Endodermal cell (in vitro differentiated cells): ENCODE results near the gene RAET1E. TPM values are rescaled to one million over a fixed set of nuclear protein-coding genes. Genes with fewer than 3 reads are reported as not detected.

Source experiments
- DNase-seq: peaks from one replicate; pipeline ENCODE4 v3.0.0-alpha.2; 2017
- H3K27ac ChIP-seq: 2 replicates; pipeline ENCODE4 v1.5.1; 2013; ENCODE audit warnings: mild to moderate bottlenecking, low read depth, low read length, moderate library complexity
- H3K27me3 ChIP-seq: 2 replicates; pipeline ENCODE4 v1.6.1; 2013; ENCODE audit warnings: mild to moderate bottlenecking, low read length, moderate library complexity; ENCODE audit not compliant: insufficient read depth, control insufficient read depth, poor library complexity, severe bottlenecking
- H3K36me3 ChIP-seq: 2 replicates; pipeline ENCODE4 v1.7.0; 2013; ENCODE audit warnings: mild to moderate bottlenecking, low read length, moderate library complexity; ENCODE audit not compliant: control insufficient read depth, insufficient read depth
- H3K4me1 ChIP-seq: one replicate; pipeline ENCODE4 v1.7.0; 2013; ENCODE audit warnings: low read length; ENCODE audit not compliant: control insufficient read depth, insufficient read depth
- H3K4me3 ChIP-seq: 2 replicates; pipeline ENCODE4 v1.5.1; 2013; ENCODE audit warnings: mild to moderate bottlenecking, low read length, moderate library complexity
- H3K9ac ChIP-seq: 2 replicates; pipeline ENCODE4 v1.6.1; 2013; ENCODE audit warnings: mild to moderate bottlenecking, low read length, moderate library complexity; ENCODE audit not compliant: poor library complexity, severe bottlenecking; ENCODE audit errors: extremely low read depth
- H3K9me3 ChIP-seq: 2 replicates; pipeline ENCODE4 v1.6.1; 2013; ENCODE audit warnings: mild to moderate bottlenecking, low read length, moderate library complexity; ENCODE audit not compliant: control insufficient read depth
- H3K27ac Mint-ChIP-seq: 2 replicates; pipeline ENCODE4 v1.8.0; 2020; ENCODE audit warnings: mixed read lengths
- H3K27me3 Mint-ChIP-seq: 2 replicates; pipeline ENCODE4 v1.8.0; 2021; ENCODE audit warnings: mild to moderate bottlenecking, mixed read lengths; ENCODE audit not compliant: insufficient read depth
- H3K36me3 Mint-ChIP-seq: 2 replicates; pipeline ENCODE4 v1.8.0; 2020; ENCODE audit warnings: low read depth, mixed read lengths
- H3K4me1 Mint-ChIP-seq: 2 replicates; pipeline ENCODE4 v1.8.0; 2020; ENCODE audit warnings: mixed read lengths
- H3K4me3 Mint-ChIP-seq: 2 replicates; pipeline ENCODE4 v1.8.0; 2020; ENCODE audit warnings: mild to moderate bottlenecking, moderate library complexity, mixed read lengths
- H3K9me3 Mint-ChIP-seq: 2 replicates; pipeline ENCODE4 v1.8.0; 2020; ENCODE audit warnings: mild to moderate bottlenecking, mixed read lengths
- WGBS, 2 experiments: methylation state at CpG; one replicate each; pipeline versions ENCODE4 v1.1.5 to v1.1.7; 2013; ENCODE audit warnings: missing lambda C conversion rate in 2 of 2, mixed read lengths in 1 of 2; ENCODE audit not compliant: insufficient coverage in 1 of 2, insufficient read length in 1 of 2; 5-methylcytosine and 5-hydroxymethylcytosine counted together
- total RNA-seq, 2 donors: library from RNA; stranded (reverse); fragmentation: NEBNext Ultra II Directional in 1 of 2; extraction: Animal tissue kit (Norgen Biotek cat#: 25700) in 1 of 2; gene quantifications; 2 replicates in 1 of 2; 3 replicates in 1 of 2; pipeline ENCODE4 v1.2.1, GENCODE V29; 2021
- TF ChIP-seq, protein P1 (sequence below): fragments of 200-600 bp; sonication (generic); conservative IDR thresholded peaks from 2 replicates; pipeline ENCODE4 v1.5.0; 2021; ENCODE audit warnings: antibody characterized with exemption, mild to moderate bottlenecking

RAET1E gene
- total RNA-seq, 2 donors from 2014 or later: not detected

DNA sequence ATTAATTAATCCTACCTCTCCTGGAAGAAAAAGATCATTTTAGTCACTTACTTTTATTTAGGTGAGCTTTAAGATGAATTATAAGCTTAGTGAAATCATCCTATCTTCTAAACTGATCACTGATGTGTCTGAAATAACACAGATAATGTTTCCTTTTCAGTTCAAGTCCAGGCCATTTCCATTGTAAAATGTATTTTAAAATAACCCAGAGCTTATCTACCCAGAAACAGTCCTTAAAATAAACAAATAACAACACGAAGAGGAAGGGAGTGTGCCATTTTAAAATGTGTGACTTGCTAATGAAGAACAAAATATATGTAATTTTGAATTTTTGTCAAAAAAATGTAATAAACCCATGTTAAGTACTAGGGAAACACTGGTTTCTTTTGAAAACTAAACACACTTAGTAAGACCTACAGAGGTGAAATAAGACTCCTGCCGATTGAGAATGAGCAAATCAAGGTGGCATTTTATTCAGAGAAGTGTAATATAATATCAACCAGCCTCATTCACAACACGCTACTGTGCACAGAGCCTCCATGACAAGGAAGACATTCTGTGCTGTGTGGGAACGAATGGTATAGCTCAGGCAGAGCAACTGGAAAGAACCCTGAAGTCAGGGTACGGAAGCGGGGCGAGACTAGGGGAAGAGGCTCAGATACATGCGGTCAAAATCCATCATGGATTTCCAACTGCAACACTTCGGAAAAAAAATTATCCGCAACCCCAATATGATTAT is 41.5 kb downstream of the RAET1E start:
- H3K4me1 Mint-ChIP-seq: peaks cover 29% of the 10 kb centered on the region
- no peaks in the 10 kb centered on the region for H3K4me1 ChIP-seq
- no peaks in the 10 kb centered on the region for H3K9me3 Mint-ChIP-seq
- no peaks in the 10 kb centered on the region for H3K9me3 ChIP-seq
- H3K27ac Mint-ChIP-seq: no peak overlapping the region
- peaks cover 74% of the 10 kb centered on the region for H3K27me3 ChIP-seq
- WGBS, 2 experiments: 94 to 98% methylated on average over 7 to 9 of the region's 10 CpGs
- H3K36me3 ChIP-seq: no peaks in the 10 kb centered on the region
- H3K27ac ChIP-seq: no peak overlapping the region
- TF ChIP-seq, protein P1, sequence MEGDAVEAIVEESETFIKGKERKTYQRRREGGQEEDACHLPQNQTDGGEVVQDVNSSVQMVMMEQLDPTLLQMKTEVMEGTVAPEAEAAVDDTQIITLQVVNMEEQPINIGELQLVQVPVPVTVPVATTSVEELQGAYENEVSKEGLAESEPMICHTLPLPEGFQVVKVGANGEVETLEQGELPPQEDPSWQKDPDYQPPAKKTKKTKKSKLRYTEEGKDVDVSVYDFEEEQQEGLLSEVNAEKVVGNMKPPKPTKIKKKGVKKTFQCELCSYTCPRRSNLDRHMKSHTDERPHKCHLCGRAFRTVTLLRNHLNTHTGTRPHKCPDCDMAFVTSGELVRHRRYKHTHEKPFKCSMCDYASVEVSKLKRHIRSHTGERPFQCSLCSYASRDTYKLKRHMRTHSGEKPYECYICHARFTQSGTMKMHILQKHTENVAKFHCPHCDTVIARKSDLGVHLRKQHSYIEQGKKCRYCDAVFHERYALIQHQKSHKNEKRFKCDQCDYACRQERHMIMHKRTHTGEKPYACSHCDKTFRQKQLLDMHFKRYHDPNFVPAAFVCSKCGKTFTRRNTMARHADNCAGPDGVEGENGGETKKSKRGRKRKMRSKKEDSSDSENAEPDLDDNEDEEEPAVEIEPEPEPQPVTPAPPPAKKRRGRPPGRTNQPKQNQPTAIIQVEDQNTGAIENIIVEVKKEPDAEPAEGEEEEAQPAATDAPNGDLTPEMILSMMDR: no peak
- H3K4me3 ChIP-seq: no peak overlapping the region
- DNase-seq: no peak
- no peak overlapping the region for H3K4me3 Mint-ChIP-seq
- peaks cover 39% of the 10 kb centered on the region for H3K27me3 Mint-ChIP-seq
- H3K36me3 Mint-ChIP-seq: no peaks in the 10 kb centered on the region
- no peak overlapping the region for H3K9ac ChIP-seq

DNA sequence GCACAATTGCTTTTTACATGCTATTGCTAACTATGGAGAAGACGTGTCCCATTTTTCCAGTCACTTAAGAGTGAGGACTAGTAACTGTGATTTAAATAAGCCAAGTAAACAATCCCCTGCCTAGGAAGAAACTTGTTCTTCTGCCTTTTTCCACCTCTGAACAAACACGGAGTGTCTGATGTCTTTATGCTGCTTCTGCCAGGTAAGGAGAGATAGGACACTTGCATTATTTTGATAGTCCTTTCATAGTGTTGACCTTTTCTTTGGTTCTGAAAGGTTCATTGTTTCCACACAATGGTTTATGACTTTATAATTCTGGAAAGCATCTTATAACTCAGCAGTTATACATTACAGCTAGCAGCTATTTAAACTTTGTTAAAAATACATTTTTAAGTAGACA is 42.2 kb downstream of the RAET1E start:
- no peaks in the 10 kb centered on the region for H3K4me1 ChIP-seq
- H3K27me3 Mint-ChIP-seq: peaks cover 39% of the 10 kb centered on the region
- DNase-seq: no peak
- H3K36me3 Mint-ChIP-seq: no peaks in the 10 kb centered on the region
- WGBS, 2 experiments: 67 to 69% methylated on average over 2 of the region's 2 CpGs
- TF ChIP-seq, protein P1: no peak
- no peak overlapping the region for H3K9ac ChIP-seq
- no peak overlapping the region for H3K27ac ChIP-seq
- no peaks in the 10 kb centered on the region for H3K36me3 ChIP-seq
- H3K9me3 Mint-ChIP-seq: no peaks in the 10 kb centered on the region
- H3K4me3 Mint-ChIP-seq: no peak overlapping the region
- no peak overlapping the region for H3K4me3 ChIP-seq
- no peak overlapping the region for H3K27ac Mint-ChIP-seq
- peaks cover 22% of the 10 kb centered on the region for H3K4me1 Mint-ChIP-seq
- peaks cover 74% of the 10 kb centered on the region for H3K27me3 ChIP-seq
- no peaks in the 10 kb centered on the region for H3K9me3 ChIP-seq

DNA sequence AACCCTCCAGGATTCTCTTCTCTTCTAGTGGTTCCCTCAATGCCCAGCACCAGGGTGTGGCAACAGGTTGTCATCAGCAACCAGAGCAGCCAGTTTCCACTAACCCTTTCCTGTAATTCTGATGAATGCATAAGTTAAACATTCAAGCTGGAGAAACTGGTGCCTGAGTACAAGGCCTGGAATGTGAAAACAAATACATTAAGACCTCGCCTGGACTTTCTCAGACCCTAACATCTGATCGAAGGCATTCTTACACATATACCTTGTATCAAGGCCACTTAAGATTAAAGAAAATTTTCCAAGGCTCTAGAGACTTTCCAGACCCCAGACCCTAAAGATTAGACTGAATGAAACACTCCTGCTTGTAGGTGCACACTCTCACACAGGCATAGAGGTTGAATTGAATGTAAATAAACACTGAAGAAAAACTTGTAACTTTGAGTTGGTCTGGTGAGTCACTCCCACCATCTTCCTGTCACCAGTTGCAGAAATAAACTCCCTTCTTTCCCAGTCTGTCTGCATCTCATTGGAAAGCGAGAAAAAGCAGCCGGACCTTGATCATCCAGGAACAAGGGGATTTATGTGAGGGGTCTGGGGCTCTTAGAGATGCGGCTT is 42.8 kb downstream of the RAET1E start:
- Mint-ChIP-seq H3K27ac (no peak overlapping the region), H3K4me1 (peaks cover 17% of the 10 kb centered on the region), H3K9me3 (no peaks in the 10 kb centered on the region), H3K4me3 (no peak overlapping the region), H3K36me3 (no peaks in the 10 kb centered on the region), H3K27me3 (peaks cover 39% of the 10 kb centered on the region)
- Histone ChIP-seq H3K27me3 (peaks cover 74% of the 10 kb centered on the region), H3K4me3 (no peak overlapping the region), H3K4me1 (no peaks in the 10 kb centered on the region), H3K36me3 (no peaks in the 10 kb centered on the region), H3K9ac (no peak overlapping the region), H3K27ac (no peak overlapping the region), H3K9me3 (no peaks in the 10 kb centered on the region)
- DNase-seq: no peak
- TF ChIP-seq, protein P1: no peak
- WGBS, 2 experiments: 83% methylated on average over 5 of the region's 5 CpGs; no CpG with 5 or more reads in 1 of the 2 experiments
